Stimulated activated CD4-positive, alpha-beta T cell treated with anti-CD3 and anti-CD28 coated beads, Interleukin-15, amount 100 ng/mL, for 48 hours (primary cell): Measurements from ENCODE around the gene CBLN1.

Experiments used
- DNase-seq, 2 donors: peaks; one replicate each; pipeline ENCODE4 v3.0.0-alpha.2; 2020; ENCODE audit warnings: low read depth in 2 of 2

The CBLN1 gene

GRCh38 chr16:49281480-49281842, at the start of gene CBLN1:
Gene CBLN1 (minus strand): TSS chr16:49281838. CDS start chr16:49281465, 373 bp downstream.
- DNase-seq: no peak

- no peak for DNase-seq
These were observed 49.0 kb upstream of the CBLN1 start for GRCh38 chr16:49330562-49331201.

GRCh38 chr16:49328325-49328724, 46.7 kb upstream of the CBLN1 start:
- no peak for DNase-seq

GRCh38 chr16:49327466-49327865, 45.8 kb upstream of the CBLN1 start:
- DNase-seq: no peak

GRCh38 chr16:49324703-49325102, 43.1 kb upstream of the CBLN1 start:
- no peak for DNase-seq

GRCh38 chr16:49315602-49316001, 34.0 kb upstream of the CBLN1 start:
- DNase-seq: no peak

GRCh38 chr16:49312389-49312985, 30.8 kb upstream of the CBLN1 start:
- DNase-seq: no peak

GRCh38 chr16:49311823-49312222, 30.2 kb upstream of the CBLN1 start:
- no peak for DNase-seq

- DNase-seq: no peak
These were observed 25.5 kb upstream of the CBLN1 start for GRCh38 chr16:49307176-49307575.

GRCh38 chr16:49305406-49305805, 23.8 kb upstream of the CBLN1 start:
- DNase-seq: no peak

- DNase-seq: no peak
These were observed 10.8 kb upstream of the CBLN1 start for GRCh38 chr16:49292413-49292812.

- DNase-seq: no peak
These were observed 5.9 kb upstream of the CBLN1 start for GRCh38 chr16:49287572-49287971.

GRCh38 chr16:49284962-49285361, 3.3 kb upstream of the CBLN1 start:
- no peak for DNase-seq

GRCh38 chr16:49283376-49284049, 1.9 kb upstream of the CBLN1 start:
- DNase-seq: no peak

GRCh38 chr16:49282690-49283375, 1.2 kb upstream of the CBLN1 start:
- no peak for DNase-seq

GRCh38 chr16:49281843-49282642, 405 bp upstream of the CBLN1 start:
- peak; percentile 66 to 73 for DNase-seq

- DNase-seq: no peak
These were observed 732 bp downstream of the CBLN1 start for GRCh38 chr16:49280841-49281371.

- DNase-seq: no peak
These were observed 1.4 kb downstream of the CBLN1 start for GRCh38 chr16:49280105-49280741.

- DNase-seq: no peak
These were observed 2.5 kb downstream of the CBLN1 start for GRCh38 chr16:49278944-49279725.

GRCh38 chr16:49278567-49278827, 3.1 kb downstream of the CBLN1 start:
- DNase-seq: no peak
